ENCODE data around the gene GPR35.
"Not testable (repeated sequence)": the region's sequence is repeated elsewhere in the genome, so short reads cannot be mapped to it uniquely, and the experiment has no call there.

Gene GPR35

DNA sequence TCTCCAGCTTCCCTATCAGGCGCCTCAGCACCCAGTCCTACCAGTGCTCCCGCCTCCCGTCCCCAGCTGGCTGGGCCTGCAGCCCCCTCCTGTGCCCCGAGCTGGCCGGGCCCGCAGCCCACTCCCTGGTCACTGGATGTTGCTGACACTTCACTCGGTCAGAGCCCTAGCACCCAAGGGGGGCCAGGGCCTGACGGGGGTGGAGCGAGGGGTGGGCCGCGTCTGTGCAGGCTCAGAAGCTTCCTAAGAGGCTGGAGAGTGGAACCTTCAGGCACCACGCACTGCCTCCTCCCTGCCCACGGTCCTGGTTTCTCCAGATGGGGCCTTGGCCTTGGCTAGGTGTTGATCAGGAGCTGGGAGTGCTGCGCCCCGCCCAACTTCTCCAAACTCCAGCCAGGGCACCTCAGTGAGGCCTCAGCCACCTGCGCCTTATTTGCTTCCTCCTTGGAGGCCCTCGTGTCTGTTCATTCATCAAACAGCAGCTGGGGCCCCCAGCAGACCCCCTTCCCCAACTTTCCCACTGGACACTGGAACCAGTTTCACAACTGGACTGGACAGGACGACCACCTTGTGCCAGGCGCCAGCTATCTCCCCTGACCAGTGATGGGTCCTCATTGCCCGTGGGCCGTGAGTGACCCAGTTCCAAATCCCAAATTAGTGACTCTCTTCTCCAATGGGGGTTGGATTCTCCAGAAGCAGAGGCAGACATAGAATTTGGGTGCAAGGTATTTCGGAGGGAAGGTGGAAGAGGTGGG lies 22.0 kb upstream of the GPR35 start:
- no peak for DNase-seq

DNA sequence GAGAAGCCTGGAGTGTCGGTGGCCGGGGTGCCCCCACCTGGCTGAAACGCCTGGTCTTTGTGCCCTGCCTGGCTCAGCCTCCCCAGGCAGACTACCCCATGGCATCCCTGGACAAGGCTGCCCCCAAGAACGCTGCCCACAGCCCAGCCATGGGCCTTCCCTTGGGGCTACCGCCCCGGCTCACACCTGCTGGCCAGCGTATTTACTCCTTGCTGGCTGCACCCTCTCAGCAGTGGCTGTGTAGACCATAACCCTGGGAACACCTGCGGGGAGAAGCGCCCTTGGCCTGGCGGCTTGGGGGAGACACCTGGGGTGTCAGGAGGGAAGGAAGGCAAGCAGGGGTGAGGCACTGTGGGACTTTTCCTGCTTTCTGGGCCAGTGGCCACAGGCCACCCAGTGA lies 21.4 kb upstream of the GPR35 start:
- DNase-seq: no peak

DNA sequence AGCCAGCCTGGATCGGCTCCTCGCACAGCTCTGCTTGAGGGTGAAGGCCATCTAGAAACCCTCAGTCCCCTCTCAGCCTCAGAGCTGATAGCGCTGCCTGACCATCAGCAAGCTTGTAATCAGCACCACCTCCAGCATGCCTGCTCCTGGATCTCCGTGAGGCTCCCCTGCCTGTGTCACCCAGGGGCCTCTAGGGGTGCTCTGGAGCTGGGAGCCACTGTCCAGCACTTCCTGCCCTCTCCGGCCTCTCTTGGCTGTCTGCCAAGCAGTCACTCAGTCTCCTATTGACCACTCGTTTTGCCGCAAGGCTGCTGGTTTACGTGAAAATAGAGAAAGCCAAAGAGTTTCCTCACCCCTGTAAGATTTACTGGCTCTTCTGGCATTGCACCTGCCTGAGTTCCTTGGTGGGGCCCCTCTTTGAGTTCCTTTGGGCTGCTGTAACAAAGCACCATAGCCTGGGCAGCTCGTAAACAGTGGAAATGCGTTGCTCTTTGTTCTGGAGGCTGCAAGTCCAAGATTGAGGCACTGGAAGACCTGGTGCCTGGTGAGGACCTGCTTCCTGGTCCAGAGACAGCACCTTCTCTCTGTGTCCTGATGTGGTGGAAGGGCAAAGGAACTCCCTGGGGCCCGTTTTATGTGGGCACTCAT lies 20.9 kb upstream of the GPR35 start:
- no peak for DNase-seq

DNA sequence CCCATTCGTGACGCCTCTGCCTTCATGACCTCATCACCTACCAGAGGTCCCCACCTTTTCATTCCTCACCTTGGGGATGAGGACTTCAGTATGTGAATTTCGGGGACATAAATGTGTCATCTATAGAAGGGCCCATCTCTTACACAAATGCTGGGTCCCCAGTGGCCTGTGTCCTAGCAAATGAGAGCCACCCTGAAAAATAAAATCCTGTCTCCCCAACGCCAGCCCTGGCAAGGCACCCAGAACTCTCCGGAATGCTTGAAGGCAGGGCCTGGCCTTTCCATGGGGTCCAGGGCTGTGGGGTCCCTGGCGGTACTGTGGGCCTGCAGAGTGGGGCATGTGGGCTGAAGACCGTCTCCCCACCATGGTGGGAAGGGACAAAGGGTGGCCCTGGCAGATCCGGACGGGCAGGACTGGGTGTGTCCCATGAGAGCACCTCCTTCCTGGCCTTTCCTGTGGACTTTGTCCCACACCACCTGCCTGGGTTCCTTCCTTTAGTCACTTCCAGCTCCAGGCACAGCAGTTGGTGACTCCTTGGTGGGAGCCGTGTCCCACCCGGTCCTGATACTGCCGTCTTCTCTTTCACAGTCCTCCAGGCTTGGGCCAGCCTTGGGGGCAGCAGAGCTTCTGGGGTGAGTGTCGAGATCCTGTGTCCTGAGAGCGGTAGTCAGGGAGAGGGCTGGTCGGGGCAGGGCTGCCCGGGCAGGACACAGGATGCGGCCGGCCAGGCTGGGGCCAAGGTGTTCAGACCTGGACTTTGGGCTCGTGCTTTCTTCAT lies 20.2 kb upstream of the GPR35 start:
- DNase-seq: no peak

DNA sequence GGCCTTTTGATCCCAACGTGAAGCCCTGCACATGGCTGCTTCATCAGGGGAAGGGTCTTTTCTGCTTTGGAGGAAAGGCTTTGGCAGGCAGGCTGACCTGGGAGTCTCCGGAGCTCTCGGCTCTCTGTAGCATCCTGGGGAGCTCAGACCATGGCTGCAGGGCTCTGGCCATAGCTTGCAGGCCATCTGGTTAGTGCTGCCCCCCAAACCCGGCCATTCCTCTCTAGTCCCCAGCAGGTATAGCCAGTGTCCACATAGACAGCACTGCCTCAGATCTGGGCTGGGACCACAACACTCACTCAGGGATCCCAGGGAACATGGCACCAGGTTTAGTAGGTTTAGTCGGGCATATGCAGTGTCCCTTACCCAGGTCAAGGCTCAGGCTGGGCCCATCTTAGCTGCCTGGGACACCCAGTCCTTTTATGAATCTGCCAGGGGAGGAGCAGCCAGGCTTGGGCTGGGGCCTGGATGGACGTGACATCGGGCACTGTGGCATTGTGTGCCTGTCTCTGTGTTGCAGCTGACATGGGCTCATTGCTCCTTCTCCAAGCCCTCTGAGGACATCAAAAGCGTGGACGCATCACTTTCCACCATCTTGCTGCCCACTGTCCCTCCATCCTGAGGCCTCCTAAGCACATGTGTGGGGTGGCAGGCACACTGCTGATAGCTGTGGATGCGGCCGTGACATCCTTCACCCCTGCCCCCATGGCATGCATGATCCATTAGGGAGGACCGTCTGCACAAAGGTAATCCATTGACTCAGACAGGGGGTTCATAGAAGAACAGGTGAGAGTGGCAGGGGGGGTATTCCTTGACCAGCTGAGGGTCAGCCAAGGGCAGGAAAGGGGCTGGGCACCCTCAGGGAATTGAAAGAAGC lies 19.2 kb upstream of the GPR35 start:
- no peak for DNase-seq

- no peak for DNase-seq
These were observed 13.6 kb upstream of the GPR35 start for GRCh38 chr2:240611601-240612210.

- DNase-seq: no peak
These were observed 11.5 kb upstream of the GPR35 start for GRCh38 chr2:240613781-240614180.

- DNase-seq: no peak
These were observed 10.9 kb upstream of the GPR35 start for GRCh38 chr2:240614391-240614790.

GRCh38 chr2:240615396-240615795 lies 9.9 kb upstream of the GPR35 start:
- no peak for DNase-seq

DNA sequence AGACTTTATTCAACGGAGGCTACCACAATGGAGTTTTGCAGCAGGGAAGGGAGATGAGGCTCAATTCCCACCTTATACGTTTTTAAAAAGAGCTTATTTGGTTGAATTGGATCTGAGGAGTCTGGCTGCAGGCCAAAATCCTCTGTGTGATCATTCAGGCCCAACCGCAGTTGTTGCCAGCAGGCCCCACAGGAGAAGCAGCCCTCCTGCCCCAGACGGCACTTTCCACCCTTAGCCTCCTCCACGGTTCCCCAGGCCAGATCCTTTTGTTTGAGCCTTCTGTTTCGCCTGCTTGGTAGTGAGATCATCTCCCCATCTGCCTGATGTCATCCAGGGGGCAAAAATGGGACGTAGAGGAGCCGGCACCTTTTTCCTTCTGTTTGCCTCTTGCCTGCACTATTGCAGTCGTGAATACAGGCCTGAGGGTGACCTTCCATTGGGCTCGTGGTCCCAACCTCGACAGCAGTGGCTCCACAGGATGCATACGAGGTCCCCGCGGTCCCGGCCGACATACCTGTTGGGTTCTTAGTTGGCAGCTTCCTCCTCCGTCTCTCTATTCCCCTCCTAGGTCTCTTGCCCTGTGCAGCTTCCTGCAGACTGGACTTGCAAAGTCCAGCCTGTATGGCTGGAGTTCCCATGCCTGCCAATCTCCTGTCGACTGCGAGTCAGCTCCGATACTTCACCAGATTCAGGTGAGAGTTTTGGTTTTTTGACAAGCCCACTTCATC lies 9.3 kb upstream of the GPR35 start:
- no peak for DNase-seq

DNA sequence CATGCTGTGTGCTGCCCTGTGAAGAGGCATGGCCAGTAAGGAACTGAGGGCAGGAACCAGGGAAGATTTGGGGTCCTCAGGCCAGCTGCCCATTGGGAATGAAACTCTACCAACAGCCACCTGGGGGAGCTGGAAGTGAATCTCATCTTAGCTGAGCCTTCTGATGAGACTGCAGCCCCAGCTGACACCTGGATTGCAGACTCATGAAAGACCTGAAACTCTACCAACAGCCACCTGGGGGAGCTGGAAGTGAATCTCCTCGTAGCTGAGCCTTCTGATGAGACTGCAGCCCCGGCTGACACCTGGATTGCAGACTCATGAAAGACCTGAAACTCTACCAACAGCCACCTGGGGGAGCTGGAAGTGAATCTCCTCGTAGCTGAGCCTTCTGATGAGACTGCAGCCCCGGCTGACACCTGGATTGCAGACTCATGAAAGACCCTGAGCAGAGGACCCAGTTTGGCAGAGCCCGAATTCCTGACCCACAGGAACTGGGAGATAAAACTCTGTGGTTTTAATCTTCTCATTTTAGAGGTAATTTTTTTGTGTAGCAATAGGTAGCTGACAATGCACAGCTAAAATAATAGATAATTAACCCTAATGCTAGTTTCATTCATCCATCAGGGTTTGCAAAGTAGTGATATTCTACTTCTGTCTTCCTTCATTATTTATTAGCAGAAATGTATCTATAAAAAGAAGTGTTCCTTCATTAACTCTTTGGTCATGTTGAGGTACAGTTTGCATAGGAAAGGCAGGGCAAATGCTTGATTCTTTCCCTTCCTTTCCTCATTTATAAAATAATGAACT lies 8.2 kb upstream of the GPR35 start:
- not testable (repeated sequence) for DNase-seq

- DNase-seq: no peak
These were observed 6.5 kb upstream of the GPR35 start for GRCh38 chr2:240618776-240619175.

- no peak for DNase-seq
These were observed 5.7 kb upstream of the GPR35 start for GRCh38 chr2:240619506-240620148.

GRCh38 chr2:240620149-240620731 lies 5.0 kb upstream of the GPR35 start:
- DNase-seq: no peak

DNA sequence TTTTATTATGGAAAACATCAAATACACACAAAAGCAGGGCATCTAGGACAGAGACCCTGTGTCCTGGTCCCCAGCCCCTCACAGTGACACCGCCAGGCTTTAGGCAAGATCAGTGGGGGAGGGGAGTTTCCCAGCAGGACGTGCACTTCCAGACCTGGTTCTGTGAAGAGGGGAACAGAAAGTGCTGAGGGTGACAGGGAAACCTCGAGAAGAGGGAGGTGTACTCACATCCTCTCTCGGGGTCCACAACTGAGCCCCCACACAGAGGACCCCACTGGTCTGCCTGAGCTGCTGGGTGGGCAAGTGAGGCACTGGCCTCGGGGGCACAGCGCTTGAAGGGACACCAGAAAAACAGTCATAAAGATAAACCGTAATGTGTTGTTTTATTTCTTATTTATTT lies 4.4 kb upstream of the GPR35 start:
- no peak for DNase-seq

DNA sequence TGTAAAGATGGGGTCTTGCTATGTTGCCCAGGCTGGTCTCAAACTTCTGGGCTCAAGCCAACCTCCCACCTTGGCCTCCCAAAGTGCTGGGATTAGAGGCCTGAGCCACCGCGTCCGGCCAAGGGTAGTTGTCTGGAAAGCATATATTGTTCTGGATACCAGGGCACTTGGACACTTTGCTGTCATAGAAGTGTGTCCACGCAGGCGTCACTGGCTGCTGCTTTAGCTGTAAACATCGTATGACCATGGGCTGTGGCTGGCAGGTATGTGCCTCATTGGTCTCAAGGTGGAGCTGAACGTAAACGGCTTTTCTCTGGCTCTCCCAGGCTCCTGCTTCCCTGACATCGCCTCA lies 3.2 kb upstream of the GPR35 start:
- no peak for DNase-seq

DNA sequence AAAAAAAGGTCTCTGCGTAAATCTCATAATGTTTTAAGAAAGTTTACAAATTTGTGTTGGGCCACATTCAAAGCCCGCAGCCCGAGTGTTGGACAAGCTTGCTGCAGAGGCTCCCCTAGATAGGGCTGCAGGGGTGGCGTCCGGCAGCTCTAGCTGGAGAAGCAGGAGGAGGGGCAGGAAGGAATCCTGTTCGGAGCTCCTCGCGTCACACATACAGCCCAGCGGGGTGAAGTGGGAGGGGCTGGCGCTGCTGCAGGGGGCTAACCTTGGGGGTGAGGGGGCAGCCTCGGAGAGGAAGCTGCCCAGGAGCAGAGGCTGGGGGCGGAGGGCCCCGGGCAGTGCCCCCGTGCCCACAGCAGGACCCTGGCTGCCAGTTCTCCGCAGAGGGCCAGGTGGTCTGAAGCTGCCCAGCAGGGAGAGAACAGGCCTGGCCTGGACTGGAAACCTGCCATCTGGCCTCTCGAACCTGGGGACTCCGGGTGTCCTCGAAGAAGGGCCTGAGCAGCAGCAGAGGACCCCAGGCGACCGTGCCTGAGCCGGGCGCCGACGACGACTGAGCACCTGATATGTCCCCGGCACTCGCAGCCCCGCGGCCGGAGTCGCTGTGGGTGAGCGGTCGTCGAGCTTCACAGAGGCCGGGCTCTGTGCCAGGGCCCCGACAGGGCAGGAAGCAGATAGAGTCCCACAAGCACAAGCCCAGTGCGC lies 2.6 kb upstream of the GPR35 start:
- no peak for DNase-seq

DNA sequence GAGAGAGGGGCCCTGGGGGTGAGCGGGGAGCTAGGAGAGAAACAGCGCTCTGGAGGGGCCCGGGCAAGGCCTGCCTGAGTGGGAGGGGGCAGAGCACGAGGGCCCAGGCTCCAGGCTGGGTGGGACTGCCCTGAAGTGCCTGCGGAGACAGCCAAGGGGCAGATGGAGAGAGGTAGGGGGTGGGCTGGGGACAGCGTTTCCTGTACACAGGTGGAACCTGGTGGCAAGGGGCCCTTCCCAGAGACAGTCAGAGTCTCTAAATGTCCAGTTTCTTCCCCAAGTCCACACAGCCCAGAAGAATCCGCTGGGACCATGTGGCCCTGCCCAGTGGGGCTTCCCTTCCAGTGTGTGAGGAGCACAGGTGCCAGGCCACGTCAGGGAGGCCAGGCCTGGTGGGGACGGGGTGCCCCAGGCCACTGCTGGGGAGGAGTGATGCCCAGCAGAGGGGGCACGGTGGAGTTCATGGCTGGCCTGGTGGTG lies 1.7 kb upstream of the GPR35 start:
- no peak for DNase-seq
